GM12875 (cell line): ENCODE results near the gene ARHGEF7.

Source experiments
- H3K4me3 ChIP-seq: one replicate; pipeline ENCODE4 v1.5.1; 2011; ENCODE audit warnings: low read depth, low read length, control low read depth
- CTCF ChIP-seq: IDR thresholded peaks from 2 replicates; pipeline ENCODE4 v1.5.1; 2011; ENCODE audit warnings: low read depth, mild to moderate bottlenecking, control low read depth, inconsistent platforms, low read length, moderate library complexity, borderline replicate concordance; ENCODE audit not compliant: insufficient read depth

Gene ARHGEF7

GRCh38 chr13:111275382-111275781 is 160.3 kb downstream of the ARHGEF7 start:
- no peak for TF ChIP-seq CTCF
- no peak overlapping the region for H3K4me3 ChIP-seq

GRCh38 chr13:111275995-111276618 is 161.0 kb downstream of the ARHGEF7 start:
- no peak overlapping the region for H3K4me3 ChIP-seq
- no peak for TF ChIP-seq CTCF

- no peak overlapping the region for H3K4me3 ChIP-seq
- TF ChIP-seq CTCF, result no peak
These were observed 163.1 kb downstream of the ARHGEF7 start for GRCh38 chr13:111278258-111278657.

- no peak overlapping the region for H3K4me3 ChIP-seq
- TF ChIP-seq CTCF, result no peak
These were observed 163.9 kb downstream of the ARHGEF7 start for GRCh38 chr13:111278743-111279652.

GRCh38 chr13:111280226-111280625 is 165.1 kb downstream of the ARHGEF7 start:
- no peak overlapping the region for H3K4me3 ChIP-seq
- TF ChIP-seq CTCF, result no peak

- TF ChIP-seq CTCF, result no peak
- H3K4me3 ChIP-seq, result no peak overlapping the region
These were observed 165.8 kb downstream of the ARHGEF7 start for GRCh38 chr13:111280681-111281585.
